ENCODE data around the gene CRELD2.

The CRELD2 gene

DNA sequence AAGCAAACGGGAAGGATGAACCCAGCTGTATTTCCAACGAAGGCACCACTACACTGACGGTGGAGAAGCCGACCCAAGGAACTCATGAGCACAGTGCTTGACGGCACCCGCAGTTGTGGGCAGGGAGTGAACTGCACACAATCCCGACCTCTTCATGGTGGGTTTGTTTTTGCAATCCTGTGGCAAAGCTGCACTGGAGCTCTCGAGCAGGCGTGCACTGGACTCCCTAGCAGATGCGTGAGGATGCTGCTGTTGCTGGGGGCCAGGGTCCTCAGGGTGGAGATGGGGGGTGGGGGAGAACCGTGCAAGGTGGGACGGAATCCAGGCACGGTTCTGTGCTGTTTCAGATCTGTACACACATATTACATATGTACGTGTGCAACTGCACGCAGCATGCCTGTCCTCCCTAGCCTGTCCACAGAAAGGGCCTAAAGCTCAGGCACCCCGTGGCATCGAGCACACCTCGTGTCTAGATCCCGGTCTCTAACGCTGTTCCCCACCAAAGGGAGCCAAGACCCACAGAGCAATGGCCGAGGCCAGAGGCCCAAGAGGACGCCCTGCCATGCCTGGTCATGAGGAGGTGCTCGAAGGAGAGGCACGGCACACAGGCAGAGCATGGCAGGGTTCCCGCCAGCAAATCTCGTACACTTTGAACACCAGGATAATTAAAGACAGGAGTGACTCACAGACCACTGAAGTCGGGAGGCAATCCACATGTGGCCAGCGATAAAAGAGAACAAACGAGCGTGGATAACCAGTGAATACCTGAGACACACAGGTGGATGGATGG lies 17.8 kb upstream of the CRELD2 start:
- no peaks in the 10 kb centered on the region for H3K36me3 ChIP-seq (replicated peaks; ENCODE audit: insufficient read depth, low read length)
- no peak for DNase-seq

GRCh38 chr22:49901457-49901856 lies 17.0 kb upstream of the CRELD2 start:
- Histone ChIP-seq H3K36me3 (replicated peaks; ENCODE audit: insufficient read depth, low read length) (no peaks in the 10 kb centered on the region), H3K4me1 (ENCODE audit: low read length) (no peaks in the 10 kb centered on the region), H3K9ac (ENCODE audit: low read length) (no peak overlapping the region), H3F3A (ENCODE audit: insufficient read depth, low read length) (no peaks in the 10 kb centered on the region), H3K9me2 (replicated peaks; ENCODE audit: insufficient read depth, low read length) (no peaks in the 10 kb centered on the region), H3K9me3 (replicated peaks; ENCODE audit: insufficient read depth, low read length) (no peaks in the 10 kb centered on the region), H4K20me1 (ENCODE audit: insufficient read depth, low read length) (no peaks in the 10 kb centered on the region), H3K27ac (ENCODE audit: low read length) (no peak overlapping the region), H3K4me3 (ENCODE audit: low read length) (no peak overlapping the region), H2AFZ (ENCODE audit: low read length) (no peak overlapping the region), H3K4me2 (ENCODE audit: low read depth, low read length) (no peak overlapping the region), H3K27me3 (replicated peaks; ENCODE audit: insufficient read depth, low read length) (no peaks in the 10 kb centered on the region), H3K79me2 (ENCODE audit: low read length) (no peaks in the 10 kb centered on the region)
- no peak for DNase-seq
- TF ChIP-seq CTCF (IDR thresholded peaks at IDR 0.05; ENCODE audit: low read length) (no peak), EZH2 (optimal IDR thresholded peaks at IDR 0.05; ENCODE audit: low read depth, low read length) (no peak), EZH2phosphoT487 (IDR thresholded peaks at IDR 0.05; ENCODE audit: low read length) (no peak)

More for the DNA sequence above, 17.8 kb upstream of the CRELD2 start:
- Histone ChIP-seq H3K27me3 (replicated peaks; ENCODE audit: insufficient read depth, low read length) (no peaks in the 10 kb centered on the region), H4K20me1 (ENCODE audit: insufficient read depth, low read length) (no peaks in the 10 kb centered on the region), H3K9me2 (replicated peaks; ENCODE audit: insufficient read depth, low read length) (no peaks in the 10 kb centered on the region), H3K79me2 (ENCODE audit: low read length) (no peaks in the 10 kb centered on the region), H2AFZ (ENCODE audit: low read length) (no peak overlapping the region), H3K4me2 (ENCODE audit: low read depth, low read length) (no peak overlapping the region), H3F3A (ENCODE audit: insufficient read depth, low read length) (no peaks in the 10 kb centered on the region), H3K9me3 (replicated peaks; ENCODE audit: insufficient read depth, low read length) (no peaks in the 10 kb centered on the region), H3K9ac (ENCODE audit: low read length) (no peak overlapping the region), H3K4me1 (ENCODE audit: low read length) (no peaks in the 10 kb centered on the region), H3K4me3 (ENCODE audit: low read length) (no peak overlapping the region), H3K27ac (ENCODE audit: low read length) (no peak overlapping the region)
- no peak for TF ChIP-seq EZH2phosphoT487 (IDR thresholded peaks at IDR 0.05; ENCODE audit: low read length)
- TF ChIP-seq CTCF (IDR thresholded peaks at IDR 0.05; ENCODE audit: low read length) = no peak
- no peak for TF ChIP-seq EZH2 (optimal IDR thresholded peaks at IDR 0.05; ENCODE audit: low read depth, low read length)

- no peaks in the 10 kb centered on the region for H3K9me2 ChIP-seq (replicated peaks; ENCODE audit: insufficient read depth, low read length)
- no peaks in the 10 kb centered on the region for H3K36me3 ChIP-seq (replicated peaks; ENCODE audit: insufficient read depth, low read length)
- no peak overlapping the region for H3K4me2 ChIP-seq (ENCODE audit: low read depth, low read length)
- no peak overlapping the region for H2AFZ ChIP-seq (ENCODE audit: low read length)
- H3K9ac ChIP-seq (ENCODE audit: low read length) = no peak overlapping the region
- no peaks in the 10 kb centered on the region for H3K79me2 ChIP-seq (ENCODE audit: low read length)
- no peaks in the 10 kb centered on the region for H3F3A ChIP-seq (ENCODE audit: insufficient read depth, low read length)
- TF ChIP-seq EZH2phosphoT487 (IDR thresholded peaks at IDR 0.05; ENCODE audit: low read length) = no peak
- TF ChIP-seq EZH2 (optimal IDR thresholded peaks at IDR 0.05; ENCODE audit: low read depth, low read length) = no peak
- TF ChIP-seq CTCF (IDR thresholded peaks at IDR 0.05; ENCODE audit: low read length) = no peak
- no peaks in the 10 kb centered on the region for H4K20me1 ChIP-seq (ENCODE audit: insufficient read depth, low read length)
- no peak for DNase-seq
- no peaks in the 10 kb centered on the region for H3K27me3 ChIP-seq (replicated peaks; ENCODE audit: insufficient read depth, low read length)
- H3K4me1 ChIP-seq (ENCODE audit: low read length) = no peaks in the 10 kb centered on the region
- H3K4me3 ChIP-seq (ENCODE audit: low read length) = no peak overlapping the region
- no peak overlapping the region for H3K27ac ChIP-seq (ENCODE audit: low read length)
- no peaks in the 10 kb centered on the region for H3K9me3 ChIP-seq (replicated peaks; ENCODE audit: insufficient read depth, low read length)
Measured at GRCh38 chr22:49903322-49904039, 15.0 kb upstream of the CRELD2 start.

All from MM.1S (cell line).